AG09319 (cell line): ENCODE results near the gene AQP6.

Experiments
- DNase-seq: peaks from one replicate; pipeline ENCODE4 v3.0.0-alpha.2; 2010; ENCODE audit warnings: low read depth; ENCODE audit errors: extremely low read depth
- CTCF ChIP-seq: IDR thresholded peaks from 2 replicates; pipeline ENCODE4 v1.5.1; 2011; ENCODE audit warnings: low read depth, mild to moderate bottlenecking, inconsistent platforms, low read length, moderate library complexity

Gene AQP6

DNA sequence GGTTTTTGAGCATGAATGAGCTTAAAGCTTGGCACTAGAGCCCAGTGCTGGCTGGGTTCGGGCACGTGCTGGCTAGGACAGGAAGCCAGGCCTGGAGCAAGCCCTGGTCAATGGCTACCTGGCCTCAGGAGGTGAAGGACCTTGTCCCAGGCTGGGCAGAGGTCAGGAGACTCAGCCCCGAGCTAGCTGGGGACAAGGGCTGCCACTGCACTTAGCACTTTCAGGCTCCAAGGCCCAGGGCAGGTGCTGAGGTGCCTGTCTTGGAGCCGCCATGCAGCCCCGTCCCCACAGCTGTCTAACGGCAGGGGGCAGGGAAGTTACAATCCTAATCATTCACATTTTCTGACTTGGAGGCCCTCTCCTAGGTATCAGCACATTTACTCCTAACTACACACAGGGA is 4.3 kb upstream of the AQP6 start:
- TF ChIP-seq CTCF, result no peak
- DNase-seq, result no peak

- TF ChIP-seq CTCF, result no peak
- DNase-seq, result no peak
These were observed 3.7 kb upstream of the AQP6 start for GRCh38 chr12:49969027-49969426.

DNA sequence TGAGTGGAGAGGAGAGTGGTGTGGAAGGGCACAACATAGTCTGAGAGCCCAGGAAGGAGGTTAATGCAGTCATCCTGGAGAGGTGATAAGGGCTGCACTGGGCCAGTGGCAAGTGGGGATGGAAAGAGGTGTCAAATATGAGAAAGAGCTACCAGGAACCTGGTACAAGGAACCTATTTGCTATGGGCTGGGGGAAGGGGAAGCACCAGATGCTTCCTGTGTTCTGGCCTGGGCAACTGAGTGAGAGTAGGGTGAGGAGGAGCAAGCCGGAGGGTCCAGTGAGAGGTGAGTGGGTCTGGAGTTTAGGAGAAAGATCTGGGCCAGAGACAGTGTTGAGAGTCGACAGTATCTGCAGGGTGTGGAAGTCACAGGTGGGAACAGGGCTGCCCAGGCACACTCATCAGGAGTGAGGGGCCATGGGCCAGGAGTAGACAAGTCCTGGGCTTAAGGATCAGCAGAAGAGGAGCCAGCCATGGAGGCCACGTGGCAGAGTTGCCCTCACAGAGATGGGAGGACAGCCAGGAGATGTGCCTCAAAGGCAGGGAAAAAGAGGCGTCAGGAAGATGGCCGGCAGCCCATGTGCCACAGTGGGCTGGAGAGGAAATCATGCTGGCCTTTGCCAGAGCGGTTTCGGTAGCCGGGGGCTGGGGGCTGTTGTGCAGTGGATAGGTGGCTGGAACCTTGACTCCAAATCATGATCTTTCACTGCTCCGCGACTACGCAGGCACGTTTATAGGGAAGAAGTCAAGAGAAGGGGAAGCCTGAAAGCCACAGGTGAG is 2.9 kb upstream of the AQP6 start:
- no peak for TF ChIP-seq CTCF
- DNase-seq, result no peak

DNA sequence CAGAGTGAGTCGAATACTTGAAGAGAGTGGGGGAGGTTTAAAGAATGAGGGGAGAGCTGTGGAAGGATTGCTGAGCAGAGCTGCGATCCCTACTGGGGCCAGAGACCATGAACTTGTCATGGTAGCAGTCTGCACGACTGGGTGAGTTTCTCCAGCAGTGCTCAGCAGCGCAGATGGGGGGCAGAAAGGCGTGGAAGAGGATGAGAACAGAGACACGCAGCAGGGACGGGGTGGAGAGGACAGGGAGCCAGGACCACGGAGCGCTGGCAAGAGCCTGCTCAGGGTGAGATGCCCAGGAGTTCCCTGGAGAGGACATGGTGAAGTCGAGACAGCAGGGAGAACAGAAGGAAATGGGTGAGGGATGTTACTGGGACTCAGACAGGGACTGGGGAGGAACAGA is 2.1 kb upstream of the AQP6 start:
- TF ChIP-seq CTCF, result no peak
- DNase-seq, result no peak

GRCh38 chr12:49971141-49971540 is 1.6 kb upstream of the AQP6 start:
- TF ChIP-seq CTCF, result no peak
- no peak for DNase-seq

GRCh38 chr12:49972129-49972528 is 618 bp upstream of the AQP6 start:
- DNase-seq, result no peak
- TF ChIP-seq CTCF, result no peak

DNA sequence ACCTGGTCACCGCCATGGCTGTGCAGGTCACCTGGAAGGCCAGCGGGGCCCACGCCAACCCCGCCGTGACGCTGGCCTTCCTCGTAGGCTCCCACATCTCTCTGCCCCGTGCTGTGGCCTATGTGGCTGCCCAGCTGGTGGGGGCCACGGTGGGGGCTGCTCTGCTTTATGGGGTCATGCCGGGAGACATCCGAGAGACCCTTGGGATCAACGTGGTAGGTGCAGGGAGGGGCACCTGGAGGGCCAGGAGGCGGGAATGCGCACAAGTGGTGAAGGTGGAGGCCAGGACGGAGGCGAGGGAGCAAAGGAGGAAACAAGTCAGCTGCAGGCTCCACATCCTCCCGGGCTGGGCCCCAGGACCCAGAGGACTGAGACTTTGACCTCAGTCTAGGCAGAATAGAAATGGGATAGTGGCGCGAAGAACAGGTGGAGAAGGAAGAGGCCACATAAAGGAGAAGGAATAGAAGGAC is 649 bp downstream of the AQP6 start:
- TF ChIP-seq CTCF, result no peak
- DNase-seq, result no peak
